ENCODE data around the gene BMPR1A. TPM values are rescaled to one million over a fixed set of nuclear protein-coding genes. Genes with fewer than 3 reads are reported as not detected.

BMPR1A gene
- total and polyA plus RNA-seq, 2 experiments from 2014 or later, result 14.2 to 82.5 TPM

- H3K9me2 ChIP-seq (ENCODE audit: insufficient read depth), result no peaks in the 10 kb centered on the region
- ATAC-seq (no peak; the same call in 2 of the 3 replicates), DNase-seq (ENCODE audit: low spot score) (no peak)
- no peak overlapping the region; the same call in 2 of the 3 replicates for H3K4me3 Mint-ChIP-seq
- H3K36me3 Mint-ChIP-seq (ENCODE audit: low read depth), result peaks cover 3% of the 10 kb centered on the region; the same call in 1 of the 3 replicates
- peaks cover 11% of the 10 kb centered on the region for H3F3A ChIP-seq (replicated peaks; ENCODE audit: low read depth)
- peaks cover 34% of the 10 kb centered on the region for H3K79me2 ChIP-seq (replicated peaks; ENCODE audit: insufficient read depth)
- H3K9me3 Mint-ChIP-seq, result no peaks in the 10 kb centered on the region
- no peak overlapping the region for H3K27ac Mint-ChIP-seq
- no peak overlapping the region for H2AFZ ChIP-seq
- peaks cover 25% of the 10 kb centered on the region for H3K4me1 Mint-ChIP-seq
- peak overlapping the region; percentile 57; the same call in 1 of the 2 replicates for H3K27ac ChIP-seq (ENCODE audit: low read depth)
- H3K4me1 ChIP-seq (ENCODE audit: insufficient read depth), result peaks cover 34% of the 10 kb centered on the region
- 0 out of 2 replicates have a peak, but pooled peaks cover 5% of the 10 kb centered on the region for H4K20me1 ChIP-seq (replicated peaks; ENCODE audit: insufficient read depth)
- H3K4me2 ChIP-seq, result peak overlapping the region; percentile 62; the same call in 1 of the 2 replicates
- no peaks in the 10 kb centered on the region for H3K27me3 ChIP-seq (ENCODE audit: insufficient read depth)
- no peaks in the 10 kb centered on the region for H3K36me3 ChIP-seq (ENCODE audit: insufficient read depth)
- no peak overlapping the region for H3K4me3 ChIP-seq
- TF ChIP-seq ZNF331 (CRISPR knock-in tag; IDR thresholded peaks at IDR 0.05; ENCODE audit: low read depth) (no peak), REST (IDR thresholded peaks at IDR 0.05; ENCODE audit: unreplicated experiment) (no peak), STAT1 (IDR thresholded peaks at IDR 0.05; ENCODE audit: unreplicated experiment) (no peak), EZH2 (IDR thresholded peaks at IDR 0.05; ENCODE audit: low read depth, unreplicated experiment) (no peak), EZH2phosphoT487 (IDR thresholded peaks at IDR 0.05; ENCODE audit: unreplicated experiment) (no peak), CTCF (conservative IDR thresholded peaks at IDR 0.05; ENCODE audit: low read depth in 2 of 2) (no peak)
- TF ChIP-seq, protein P1, sequence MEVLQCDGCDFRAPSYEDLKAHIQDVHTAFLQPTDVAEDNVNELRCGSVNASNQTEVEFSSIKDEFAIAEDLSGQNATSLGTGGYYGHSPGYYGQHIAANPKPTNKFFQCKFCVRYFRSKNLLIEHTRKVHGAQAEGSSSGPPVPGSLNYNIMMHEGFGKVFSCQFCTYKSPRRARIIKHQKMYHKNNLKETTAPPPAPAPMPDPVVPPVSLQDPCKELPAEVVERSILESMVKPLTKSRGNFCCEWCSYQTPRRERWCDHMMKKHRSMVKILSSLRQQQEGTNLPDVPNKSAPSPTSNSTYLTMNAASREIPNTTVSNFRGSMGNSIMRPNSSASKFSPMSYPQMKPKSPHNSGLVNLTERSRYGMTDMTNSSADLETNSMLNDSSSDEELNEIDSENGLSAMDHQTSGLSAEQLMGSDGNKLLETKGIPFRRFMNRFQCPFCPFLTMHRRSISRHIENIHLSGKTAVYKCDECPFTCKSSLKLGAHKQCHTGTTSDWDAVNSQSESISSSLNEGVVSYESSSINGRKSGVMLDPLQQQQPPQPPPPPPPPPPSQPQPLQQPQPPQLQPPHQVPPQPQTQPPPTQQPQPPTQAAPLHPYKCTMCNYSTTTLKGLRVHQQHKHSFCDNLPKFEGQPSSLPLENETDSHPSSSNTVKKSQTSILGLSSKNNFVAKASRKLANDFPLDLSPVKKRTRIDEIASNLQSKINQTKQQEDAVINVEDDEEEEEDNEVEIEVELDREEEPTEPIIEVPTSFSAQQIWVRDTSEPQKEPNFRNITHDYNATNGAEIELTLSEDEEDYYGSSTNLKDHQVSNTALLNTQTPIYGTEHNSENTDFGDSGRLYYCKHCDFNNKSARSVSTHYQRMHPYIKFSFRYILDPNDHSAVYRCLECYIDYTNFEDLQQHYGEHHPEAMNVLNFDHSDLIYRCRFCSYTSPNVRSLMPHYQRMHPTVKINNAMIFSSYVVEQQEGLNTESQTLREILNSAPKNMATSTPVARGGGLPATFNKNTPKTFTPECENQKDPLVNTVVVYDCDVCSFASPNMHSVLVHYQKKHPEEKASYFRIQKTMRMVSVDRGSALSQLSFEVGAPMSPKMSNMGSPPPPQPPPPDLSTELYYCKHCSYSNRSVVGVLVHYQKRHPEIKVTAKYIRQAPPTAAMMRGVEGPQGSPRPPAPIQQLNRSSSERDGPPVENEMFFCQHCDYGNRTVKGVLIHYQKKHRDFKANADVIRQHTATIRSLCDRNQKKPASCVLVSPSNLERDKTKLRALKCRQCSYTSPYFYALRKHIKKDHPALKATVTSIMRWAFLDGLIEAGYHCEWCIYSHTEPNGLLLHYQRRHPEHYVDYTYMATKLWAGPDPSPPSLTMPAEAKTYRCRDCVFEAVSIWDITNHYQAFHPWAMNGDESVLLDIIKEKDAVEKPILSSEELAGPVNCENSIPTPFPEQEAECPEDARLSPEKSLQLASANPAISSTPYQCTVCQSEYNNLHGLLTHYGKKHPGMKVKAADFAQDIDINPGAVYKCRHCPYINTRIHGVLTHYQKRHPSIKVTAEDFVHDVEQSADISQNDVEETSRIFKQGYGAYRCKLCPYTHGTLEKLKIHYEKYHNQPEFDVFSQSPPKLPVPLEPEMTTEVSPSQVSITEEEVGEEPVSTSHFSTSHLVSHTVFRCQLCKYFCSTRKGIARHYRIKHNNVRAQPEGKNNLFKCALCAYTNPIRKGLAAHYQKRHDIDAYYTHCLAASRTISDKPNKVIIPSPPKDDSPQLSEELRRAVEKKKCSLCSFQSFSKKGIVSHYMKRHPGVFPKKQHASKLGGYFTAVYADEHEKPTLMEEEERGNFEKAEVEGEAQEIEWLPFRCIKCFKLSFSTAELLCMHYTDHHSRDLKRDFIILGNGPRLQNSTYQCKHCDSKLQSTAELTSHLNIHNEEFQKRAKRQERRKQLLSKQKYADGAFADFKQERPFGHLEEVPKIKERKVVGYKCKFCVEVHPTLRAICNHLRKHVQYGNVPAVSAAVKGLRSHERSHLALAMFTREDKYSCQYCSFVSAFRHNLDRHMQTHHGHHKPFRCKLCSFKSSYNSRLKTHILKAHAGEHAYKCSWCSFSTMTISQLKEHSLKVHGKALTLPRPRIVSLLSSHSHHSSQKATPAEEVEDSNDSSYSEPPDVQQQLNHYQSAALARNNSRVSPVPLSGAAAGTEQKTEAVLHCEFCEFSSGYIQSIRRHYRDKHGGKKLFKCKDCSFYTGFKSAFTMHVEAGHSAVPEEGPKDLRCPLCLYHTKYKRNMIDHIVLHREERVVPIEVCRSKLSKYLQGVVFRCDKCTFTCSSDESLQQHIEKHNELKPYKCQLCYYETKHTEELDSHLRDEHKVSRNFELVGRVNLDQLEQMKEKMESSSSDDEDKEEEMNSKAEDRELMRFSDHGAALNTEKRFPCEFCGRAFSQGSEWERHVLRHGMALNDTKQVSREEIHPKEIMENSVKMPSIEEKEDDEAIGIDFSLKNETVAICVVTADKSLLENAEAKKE (CRISPR knock-in tag; IDR thresholded peaks at IDR 0.05), result no peak
- H3K27me3 Mint-ChIP-seq (ENCODE audit: insufficient read depth, low read depth, poor library complexity), result peaks cover 5% of the 10 kb centered on the region
Observed at GRCh38 chr10:86752311-86752710, 4.1 kb upstream of the BMPR1A start.
